ENCODE results near the gene TAX1BP3.
"Not testable (repeated sequence)": the region's sequence is repeated elsewhere in the genome, so short reads cannot be mapped to it uniquely, and the experiment has no call there.

TAX1BP3 gene
- total RNA-seq = 0.48 to 0.90 reads per million in 2 experiments

DNA sequence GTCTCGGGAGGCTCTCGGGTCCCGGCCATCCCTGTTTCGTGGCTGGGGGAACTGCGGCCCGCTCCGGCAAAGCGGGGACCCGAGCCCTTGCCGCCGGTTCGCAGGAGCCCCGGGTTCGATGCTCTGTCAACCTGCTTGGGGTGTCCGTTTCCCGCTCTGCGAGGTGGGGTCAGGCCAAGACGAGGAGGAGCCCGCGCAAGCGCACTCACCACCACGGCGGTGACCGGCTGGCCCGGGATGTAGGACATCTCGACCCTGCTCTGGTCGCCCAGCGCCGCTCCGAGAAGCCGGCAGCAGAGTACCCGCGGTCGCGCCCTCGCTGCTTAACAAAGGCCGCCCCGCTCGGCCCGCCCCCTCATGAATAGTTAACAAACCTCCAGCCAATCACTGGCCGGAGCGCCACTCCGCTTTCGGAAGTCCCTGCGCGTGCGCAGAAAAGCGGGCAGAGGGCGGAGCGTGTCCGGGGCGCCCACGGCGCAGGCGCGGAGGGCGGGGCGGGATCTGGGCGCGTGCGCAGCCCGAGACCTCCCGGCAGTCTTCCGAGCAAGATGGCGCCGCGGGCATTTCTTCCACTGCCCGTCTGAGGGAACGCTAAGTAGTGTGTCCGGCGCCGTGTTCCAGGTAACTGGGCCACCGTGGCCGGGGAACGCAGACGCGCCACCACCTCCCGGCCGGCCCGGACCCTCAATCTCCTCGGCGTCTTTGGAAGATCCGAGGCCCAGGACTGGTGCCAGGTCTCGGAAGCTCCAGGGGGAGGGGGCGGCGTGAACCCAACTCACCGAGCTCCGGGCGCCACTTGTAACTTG lies at the start of gene TAX1BP3, which contains the start of gene EMC6:
TAX1BP3 (minus strand) TSS at position 300 of the 806 bp plus-strand sequence; CDS start at position 248, 52 bp downstream.
EMC6 (plus strand) TSS at position 534 of the 806 bp plus-strand sequence. CDS start 335 bp downstream, outside the sequence.
- DNase-seq (ENCODE audit: low read depth) = peak; percentile 98

GRCh38 chr17:3715296-3715695 lies 46.9 kb upstream of the TAX1BP3 start:
- DNase-seq (ENCODE audit: low read depth) = no peak

DNA sequence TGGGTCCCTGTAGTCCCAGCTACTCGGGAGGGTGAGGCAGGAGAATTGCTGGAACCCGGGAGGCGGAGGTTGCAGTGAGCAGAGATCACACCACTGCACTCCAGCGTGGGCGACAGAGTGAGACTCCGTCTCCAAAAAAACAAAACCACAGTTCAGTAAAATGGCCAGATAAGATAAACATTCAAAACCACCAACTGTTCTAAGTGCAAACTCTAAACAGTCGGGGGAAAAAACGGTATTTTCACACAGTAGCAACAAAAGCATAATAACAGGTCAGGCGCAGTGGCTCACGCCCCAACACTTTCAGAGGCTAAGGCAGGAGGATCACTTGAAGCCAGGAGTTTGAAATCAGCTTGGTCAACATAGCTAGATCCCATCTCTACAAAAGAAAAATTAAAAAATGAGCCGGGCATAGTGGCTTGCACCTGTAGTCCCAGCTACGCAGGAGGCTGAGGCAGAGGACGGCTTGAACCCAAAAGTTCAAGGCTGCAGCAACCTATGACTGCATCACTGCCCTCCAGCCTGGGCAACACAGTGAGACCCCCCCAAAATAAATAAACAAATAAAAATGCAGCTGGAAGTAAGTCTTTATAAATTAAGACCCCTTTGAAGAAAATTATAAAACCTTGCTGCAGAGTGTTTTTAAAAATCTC lies 44.6 kb upstream of the TAX1BP3 start:
- no peak for DNase-seq (ENCODE audit: low read depth)

DNA sequence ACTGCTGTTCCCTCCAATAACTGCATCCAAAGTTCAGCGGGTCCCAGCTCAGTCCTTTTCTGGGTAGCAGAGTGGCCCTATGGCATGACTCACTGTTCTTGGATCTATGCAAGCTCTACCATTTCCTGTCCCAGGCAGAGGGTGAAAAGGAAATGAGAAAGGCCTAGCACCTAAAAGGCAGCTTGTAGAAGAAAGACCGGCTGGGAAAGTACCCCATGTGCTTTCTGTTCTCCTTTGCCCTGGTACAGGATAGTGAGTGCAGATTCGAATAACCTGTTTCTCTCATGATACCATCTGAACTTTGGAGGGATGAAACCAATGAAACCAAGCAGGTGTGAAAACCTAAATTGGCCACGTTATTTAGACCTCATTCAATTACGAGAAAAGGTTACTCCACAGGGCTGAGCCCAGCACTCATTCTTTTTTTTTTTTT lies 42.6 kb upstream of the TAX1BP3 start:
- DNase-seq (ENCODE audit: low read depth) = peak; percentile 58

GRCh38 chr17:3708366-3708765 lies 40.0 kb upstream of the TAX1BP3 start:
- DNase-seq (ENCODE audit: low read depth) = no peak

DNA sequence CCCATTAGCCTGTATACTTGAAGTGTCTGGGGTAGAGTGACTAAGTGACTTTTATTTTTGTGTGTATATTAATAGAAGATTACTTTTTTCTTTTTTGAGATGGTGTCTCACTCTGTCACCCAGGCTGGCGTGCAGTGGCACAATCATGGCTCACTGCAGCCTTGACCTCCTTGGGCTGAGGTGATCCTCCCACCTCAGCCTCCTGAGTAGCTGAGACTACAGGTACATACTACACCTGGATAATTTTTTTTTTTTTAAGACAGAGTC lies 37.3 kb upstream of the TAX1BP3 start:
- not testable (repeated sequence) for DNase-seq (ENCODE audit: low read depth)

DNA sequence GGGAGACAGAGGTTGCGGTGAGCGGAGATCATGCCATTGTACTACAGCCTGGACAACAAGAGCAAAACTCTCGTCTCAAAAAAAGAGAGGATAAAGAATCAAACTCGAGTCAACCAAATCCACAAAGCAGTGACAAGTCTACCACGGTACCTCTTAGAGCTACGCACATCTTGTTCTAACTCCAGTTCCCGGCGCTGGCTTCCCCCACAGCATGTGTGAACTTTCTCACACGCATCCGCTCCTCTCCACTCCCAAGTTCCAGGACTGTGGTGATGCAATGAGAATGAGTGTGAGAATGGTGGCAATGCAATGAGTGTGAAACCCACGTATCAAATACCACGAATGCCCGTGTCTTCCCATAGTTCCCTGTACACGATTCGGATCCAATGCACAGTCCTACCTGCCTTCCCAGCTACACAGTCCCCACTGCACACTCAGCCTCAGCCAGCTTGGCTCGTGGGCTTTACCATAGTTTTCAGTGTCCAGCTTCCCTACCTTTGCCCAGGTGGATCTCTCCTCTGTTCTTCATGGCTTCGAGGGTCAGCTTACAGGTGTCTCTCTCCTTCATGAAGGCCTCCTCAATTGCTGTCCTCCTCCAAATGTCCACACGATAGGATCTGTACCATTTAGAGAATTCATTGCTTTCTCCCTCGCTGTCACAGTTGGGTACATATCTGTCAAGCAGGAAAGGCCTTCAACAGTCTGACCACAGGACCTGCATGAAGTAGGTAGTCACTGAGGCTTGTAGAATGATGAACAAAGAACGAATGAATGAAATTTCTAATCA lies 36.7 kb upstream of the TAX1BP3 start:
- DNase-seq (ENCODE audit: low read depth) = no peak

GRCh38 chr17:3702041-3702539 lies 33.7 kb upstream of the TAX1BP3 start:
- not testable (repeated sequence) for DNase-seq (ENCODE audit: low read depth)

DNA sequence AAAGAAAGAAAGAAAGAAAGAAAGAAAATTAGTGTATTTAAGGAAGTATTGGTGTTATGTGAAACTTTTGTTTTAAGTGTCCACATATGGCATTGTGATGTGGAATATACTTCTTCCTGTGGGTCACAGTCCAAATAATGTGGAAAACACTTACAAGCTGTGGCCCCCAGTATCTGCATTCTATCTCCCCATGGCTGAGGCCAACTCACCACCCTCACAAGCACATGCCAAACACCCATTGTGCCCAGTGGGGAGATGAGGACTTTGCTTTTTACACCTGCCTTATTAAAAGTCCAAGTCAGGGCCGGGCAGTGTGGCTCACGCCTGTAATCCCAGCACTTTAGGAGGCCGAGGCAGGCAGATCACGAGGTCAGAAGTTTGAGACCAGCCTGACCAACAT lies 31.6 kb upstream of the TAX1BP3 start:
- no peak for DNase-seq (ENCODE audit: low read depth)

- no peak for DNase-seq (ENCODE audit: low read depth)
Observed at GRCh38 chr17:3698139-3698538, 29.8 kb upstream of the TAX1BP3 start.

GRCh38 chr17:3697103-3697476 lies 28.7 kb upstream of the TAX1BP3 start:
- no peak for DNase-seq (ENCODE audit: low read depth)

- DNase-seq (ENCODE audit: low read depth) = no peak
Observed at GRCh38 chr17:3695723-3696411, 27.5 kb upstream of the TAX1BP3 start, which contains the start of gene P2RX5. Gene P2RX5, minus strand, starts transcription at chr17:3696155. Its CDS starts 150 bp downstream, at chr17:3696005.

DNA sequence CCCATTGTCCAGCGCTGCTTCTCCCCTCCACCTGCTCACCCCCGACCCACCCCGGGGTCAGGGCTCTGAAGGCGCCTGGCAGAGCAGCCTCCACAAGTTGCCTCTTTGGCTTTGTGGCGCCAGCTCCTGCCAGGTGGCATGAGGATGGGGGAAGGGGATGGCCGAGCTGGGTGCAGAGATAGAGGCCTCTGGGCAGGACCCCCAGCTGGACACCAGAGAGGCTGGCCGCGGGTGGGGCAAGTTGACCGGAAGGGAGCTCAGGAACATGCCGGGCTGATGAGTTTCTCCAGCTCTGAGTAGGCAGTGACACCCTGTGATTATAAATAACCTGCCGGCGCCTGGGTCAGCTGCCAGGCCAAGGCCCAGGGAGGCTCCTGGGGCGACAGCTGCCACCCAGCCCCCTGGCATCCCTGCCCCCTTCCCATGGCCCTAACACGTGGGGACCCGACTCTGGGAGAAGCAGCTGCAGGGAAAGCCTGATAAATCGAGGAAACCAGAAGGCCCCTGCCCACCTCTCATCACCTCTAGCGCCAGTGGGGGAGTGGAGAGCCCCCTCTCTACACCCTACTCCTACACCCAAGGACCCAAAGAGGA lies 26.8 kb upstream of the TAX1BP3 start:
- no peak for DNase-seq (ENCODE audit: low read depth)

- no peak for DNase-seq (ENCODE audit: low read depth)
Observed at GRCh38 chr17:3693829-3694231, 25.5 kb upstream of the TAX1BP3 start.

GRCh38 chr17:3693141-3693540 lies 24.8 kb upstream of the TAX1BP3 start:
- no peak for DNase-seq (ENCODE audit: low read depth)

DNA sequence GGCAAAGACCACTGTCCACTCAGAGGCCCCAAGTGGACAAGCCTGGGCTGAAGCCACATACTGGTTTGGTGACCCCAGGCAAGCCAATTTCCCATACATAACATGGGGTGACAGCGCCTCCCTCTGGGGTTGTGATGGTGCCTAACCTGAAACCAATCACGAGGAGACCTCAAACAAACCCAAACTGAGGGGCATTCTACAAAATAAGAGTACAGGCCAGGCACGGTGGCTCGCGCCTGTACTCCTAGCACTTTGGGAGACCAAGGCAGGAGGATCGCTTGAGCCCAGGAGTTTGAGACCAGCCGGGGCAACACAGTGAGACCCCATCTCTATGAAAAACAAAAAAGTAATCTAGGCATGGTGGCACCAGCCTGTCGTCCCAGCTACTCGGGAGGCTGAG lies 24.0 kb upstream of the TAX1BP3 start:
- DNase-seq (ENCODE audit: low read depth) = no peak

GRCh38 chr17:3691617-3692067 lies 23.3 kb upstream of the TAX1BP3 start:
- no peak for DNase-seq (ENCODE audit: low read depth)

- no peak for DNase-seq (ENCODE audit: low read depth)
Observed at GRCh38 chr17:3690094-3690715, 21.8 kb upstream of the TAX1BP3 start.

DNA sequence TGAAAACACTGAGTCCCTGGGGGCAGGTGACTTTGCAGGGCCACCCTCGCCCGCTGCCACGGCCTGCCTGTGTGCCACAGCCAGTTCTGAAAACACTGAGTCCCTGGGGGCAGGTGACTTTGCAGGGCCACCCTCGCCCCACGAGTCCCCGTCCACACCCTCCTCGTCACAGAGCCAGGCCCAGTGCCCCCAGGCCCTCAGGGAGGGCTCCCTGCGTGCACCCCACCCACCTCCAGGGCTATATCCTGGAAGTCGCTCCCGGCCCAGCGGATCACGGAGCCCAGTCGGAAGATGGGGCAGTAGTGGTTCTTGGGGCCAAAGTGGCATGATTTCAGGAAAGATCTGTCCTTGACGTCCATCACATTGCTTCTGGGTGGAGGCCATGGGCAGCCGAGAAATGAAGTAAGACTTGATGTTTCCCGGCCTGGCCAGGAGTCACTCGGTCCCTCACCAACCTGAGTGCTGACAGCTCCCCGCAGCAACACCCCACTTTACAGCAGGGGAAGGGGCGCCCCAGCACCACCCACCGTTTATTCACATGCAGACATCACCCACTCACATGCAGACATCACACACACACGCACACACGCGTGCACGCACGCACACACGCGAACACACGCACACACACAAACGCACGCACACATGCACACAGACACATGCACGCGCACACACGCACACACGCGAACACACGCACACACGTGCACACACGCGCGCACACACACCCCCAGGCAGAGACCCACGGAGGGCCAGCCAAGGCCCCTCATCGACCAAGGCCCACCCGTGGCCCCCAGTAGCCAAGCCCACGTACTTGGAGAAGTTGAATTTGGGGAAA lies 21.1 kb upstream of the TAX1BP3 start:
- DNase-seq (ENCODE audit: low read depth) = no peak

- DNase-seq (ENCODE audit: low read depth) = no peak
Observed at GRCh38 chr17:3688852-3689261, 20.5 kb upstream of the TAX1BP3 start.

Measured in T follicular helper cell (primary cell).